Central memory CD4-positive, alpha-beta T cell (primary cell): Measurements from ENCODE around the gene HIVEP2.
A peak's percentile ranks its signal among the peaks of the same experiment; 100 is the strongest.

Experiments used
- DNase-seq: peaks from one replicate; pipeline ENCODE4 v3.0.0; 2022

Gene HIVEP2

GRCh38 chr6:142857233-142857761, 87.7 kb downstream of the HIVEP2 start:
- peak; percentile 52 for DNase-seq

GRCh38 chr6:142856624-142857232, 88.2 kb downstream of the HIVEP2 start:
- DNase-seq: no peak

GRCh38 chr6:142855893-142856623, 88.9 kb downstream of the HIVEP2 start:
- DNase-seq: no peak

- no peak for DNase-seq
Measured at GRCh38 chr6:142854589-142855488, 90.1 kb downstream of the HIVEP2 start.

- DNase-seq: no peak
Measured at GRCh38 chr6:142853244-142854180, 91.5 kb downstream of the HIVEP2 start.

- no peak for DNase-seq
Measured at GRCh38 chr6:142851601-142852000, 93.4 kb downstream of the HIVEP2 start.

GRCh38 chr6:142850679-142851423, 94.1 kb downstream of the HIVEP2 start:
- no peak for DNase-seq

GRCh38 chr6:142848976-142849375, 96.0 kb downstream of the HIVEP2 start:
- DNase-seq: no peak

GRCh38 chr6:142848156-142848555, 96.8 kb downstream of the HIVEP2 start:
- DNase-seq: no peak

- no peak for DNase-seq
Measured at GRCh38 chr6:142846883-142847287, 98.1 kb downstream of the HIVEP2 start.

- DNase-seq: no peak
Measured at GRCh38 chr6:142846459-142846831, 98.5 kb downstream of the HIVEP2 start.

GRCh38 chr6:142845624-142846458, 99.1 kb downstream of the HIVEP2 start:
- DNase-seq: peak; percentile 63

- peak; percentile 44 for DNase-seq
Measured at GRCh38 chr6:142845143-142845571, 99.8 kb downstream of the HIVEP2 start.

- DNase-seq: no peak
Measured at GRCh38 chr6:142844065-142844755, 100.8 kb downstream of the HIVEP2 start.

- DNase-seq: no peak
Measured at GRCh38 chr6:142843361-142843760, 101.6 kb downstream of the HIVEP2 start.

- DNase-seq: peak; percentile 60
Measured at GRCh38 chr6:142842418-142843261, 102.3 kb downstream of the HIVEP2 start.

GRCh38 chr6:142841915-142842314, 103.1 kb downstream of the HIVEP2 start:
- no peak for DNase-seq

- DNase-seq: no peak
Measured at GRCh38 chr6:142839686-142840040, 105.3 kb downstream of the HIVEP2 start.
